CD4-positive, alpha-beta T cell (primary cell): ENCODE results near the gene CNNM3. TPM values are rescaled to one million over a fixed set of nuclear protein-coding genes. Genes with fewer than 3 reads are reported as not detected.

Source experiments
- ATAC-seq: fragments of 200-7000 bp; cut with Tn5 transposase; one replicate; pipeline ENCODE4 v1.10.0; 2022; ENCODE audit warnings: mild to moderate bottlenecking; ENCODE audit not compliant: poor library complexity
- CTCF ChIA-PET: fragments of 350-600 bp; sonication (Branson Sonifier 250); formaldehyde crosslinking; loops from one replicate; lab custom pipeline; 2021; ENCODE audit warnings: antibody characterized with exemption, inconsistent platforms; lab: Charles Lee
- POLR2A ChIA-PET: fragments of 350-600 bp; sonication (Branson Sonifier 250); formaldehyde crosslinking; loops from one replicate; lab custom pipeline; 2021; ENCODE audit warnings: antibody characterized with exemption, inconsistent platforms; lab: Charles Lee
- DNase-seq, 14 experiments: peaks; one replicate each; pipeline ENCODE4 v3.0.0-alpha.2; 2013 to 2020; ENCODE audit warnings: mixed read lengths in 2 of 14
- H3K27ac ChIP-seq, 2 donors: one replicate each; pipeline versions ENCODE4 v1.5.1 to v1.7.0; 2013; ENCODE audit warnings: low read length in 2 of 2, low read depth in 1 of 2, mild to moderate bottlenecking in 1 of 2
- H3K27me3 ChIP-seq, 2 experiments: 1 replicate in 1 of 2; 2 replicates in 1 of 2; pipeline versions ENCODE4 v1.6.1 to v1.7.0; 2013; ENCODE audit warnings: low read length in 2 of 2, control low read depth in 1 of 2, mild to moderate bottlenecking in 1 of 2, moderate library complexity in 1 of 2; ENCODE audit not compliant: insufficient read depth in 2 of 2, control insufficient read depth in 1 of 2
- H3K36me3 ChIP-seq: one replicate; pipeline ENCODE4 v1.6.1; 2013; ENCODE audit warnings: low read length, control low read depth; ENCODE audit not compliant: insufficient read depth
- H3K4me1 ChIP-seq: one replicate; pipeline ENCODE4 v1.6.1; 2013; ENCODE audit warnings: low read length, control low read depth; ENCODE audit not compliant: insufficient read depth
- H3K4me3 ChIP-seq: one replicate; pipeline ENCODE4 v1.5.1; 2013; ENCODE audit warnings: mild to moderate bottlenecking, low read length, moderate library complexity
- H3K9me3 ChIP-seq, 2 experiments: 1 replicate in 1 of 2; 2 replicates in 1 of 2; pipeline versions ENCODE4 v1.6.1 to v1.7.0; 2013; ENCODE audit warnings: low read length in 2 of 2, mild to moderate bottlenecking in 2 of 2, control low read depth in 1 of 2, moderate library complexity in 1 of 2; ENCODE audit not compliant: control insufficient read depth in 1 of 2, insufficient read depth in 1 of 2
- H3K27ac Mint-ChIP-seq: one replicate; pipeline ENCODE4 v1.8.0; 2020; ENCODE audit warnings: mixed read lengths
- H3K27me3 Mint-ChIP-seq: one replicate; pipeline ENCODE4 v1.8.0; 2021; ENCODE audit warnings: mixed read lengths
- H3K36me3 Mint-ChIP-seq: one replicate; pipeline ENCODE4 v1.8.0; 2021; ENCODE audit warnings: low read depth, mixed read lengths
- H3K4me1 Mint-ChIP-seq: one replicate; pipeline ENCODE4 v1.8.0; 2021; ENCODE audit warnings: low read depth, mixed read lengths
- H3K4me3 Mint-ChIP-seq: one replicate; pipeline ENCODE4 v1.8.0; 2020; ENCODE audit warnings: mild to moderate bottlenecking, mixed read lengths
- H3K9me3 Mint-ChIP-seq: one replicate; pipeline ENCODE4 v1.8.0; 2020; ENCODE audit warnings: mixed read lengths
- intact Hi-C, 2 experiments: fragments of 100-400 bp; cut with DNase I in 1 of 2; cut with micrococcal nuclease in 1 of 2; formaldehyde crosslinking; loops; one replicate each; pipeline versions ENCODE4 v1.15.1 to v1.9.0; 2023 to 2025; cut with DNase I, micrococcal nuclease
- polyA plus RNA-seq, 2 donors: library from polyadenylated mRNA; unstranded; fragments of 120-200 nt; gene quantifications; one replicate each; pipeline ENCODE4 v1.2.1, GENCODE V29; 2013
- total RNA-seq, 174 experiments: library from RNA in 2 of 174; stranded (reverse) in 2 of 174; gene quantifications; one replicate each; pipeline ENCODE4 v1.2.3 and lab custom pipeline; 2021 to 2026
- TF ChIP-seq, protein P1 (sequence below): fragments of 200-600 bp; IDR thresholded peaks from one replicate; pipeline ENCODE4 v1.8.0; 2022; ENCODE audit warnings: antibody characterized with exemption, mild to moderate bottlenecking

The CNNM3 gene
- 10 to 100 TPM; 48.7 to 53.5 TPM for total RNA-seq
- 22.7 TPM for polyA plus RNA-seq (2013, experiment 1 of 2)
- polyA plus RNA-seq (2013, experiment 2 of 2) = 31.7 TPM
- 5.6 to 103 (median 41.9) reads per million in 172 experiments for total RNA-seq (lab: John Stamatoyannopoulos, UW)

DNA sequence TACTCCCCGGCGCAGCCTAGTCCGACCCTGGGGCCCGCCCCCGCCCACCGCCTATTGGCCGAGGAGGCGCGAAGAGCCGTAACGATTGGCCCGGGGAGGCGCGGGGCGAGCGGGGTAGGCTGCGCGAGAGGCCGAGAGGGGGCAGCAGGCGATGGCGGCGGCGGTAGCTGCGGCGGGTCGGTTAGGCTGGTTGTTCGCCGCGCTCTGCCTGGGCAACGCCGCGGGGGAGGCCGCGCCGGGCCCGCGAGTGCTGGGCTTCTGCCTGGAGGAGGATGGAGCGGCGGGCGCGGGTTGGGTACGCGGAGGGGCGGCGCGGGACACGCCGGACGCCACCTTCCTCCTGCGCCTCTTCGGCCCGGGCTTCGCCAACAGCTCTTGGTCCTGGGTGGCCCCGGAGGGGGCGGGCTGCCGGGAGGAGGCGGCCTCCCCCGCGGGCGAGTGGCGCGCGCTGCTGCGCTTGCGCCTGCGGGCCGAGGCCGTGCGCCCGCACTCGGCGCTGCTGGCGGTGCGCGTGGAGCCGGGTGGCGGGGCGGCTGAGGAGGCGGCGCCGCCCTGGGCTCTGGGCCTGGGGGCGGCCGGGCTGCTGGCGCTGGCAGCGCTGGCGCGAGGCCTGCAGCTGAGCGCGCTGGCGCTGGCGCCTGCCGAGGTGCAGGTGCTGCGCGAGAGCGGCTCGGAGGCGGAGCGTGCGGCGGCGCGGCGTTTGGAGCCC is at the start of gene CNNM3:
Gene CNNM3, plus strand, starts transcription at position 142 of the 709 bp plus-strand sequence. Its CDS starts 10 bp downstream, at position 152.
- Histone ChIP-seq H3K4me3 (peak within 1 kb of the TSS; percentile 77), H3K27me3 (no peaks in the 10 kb centered on the region), H3K4me1 (peaks cover 49% of the 10 kb centered on the region), H3K27ac (peak within 1 kb of the TSS; percentile 52 to 60), H3K36me3 (peaks cover 9% of the 10 kb centered on the region), H3K9me3 (no peaks in the 10 kb centered on the region)
- H3K9me3 Mint-ChIP-seq = no peaks in the 10 kb centered on the region
- TF ChIP-seq, protein P1, sequence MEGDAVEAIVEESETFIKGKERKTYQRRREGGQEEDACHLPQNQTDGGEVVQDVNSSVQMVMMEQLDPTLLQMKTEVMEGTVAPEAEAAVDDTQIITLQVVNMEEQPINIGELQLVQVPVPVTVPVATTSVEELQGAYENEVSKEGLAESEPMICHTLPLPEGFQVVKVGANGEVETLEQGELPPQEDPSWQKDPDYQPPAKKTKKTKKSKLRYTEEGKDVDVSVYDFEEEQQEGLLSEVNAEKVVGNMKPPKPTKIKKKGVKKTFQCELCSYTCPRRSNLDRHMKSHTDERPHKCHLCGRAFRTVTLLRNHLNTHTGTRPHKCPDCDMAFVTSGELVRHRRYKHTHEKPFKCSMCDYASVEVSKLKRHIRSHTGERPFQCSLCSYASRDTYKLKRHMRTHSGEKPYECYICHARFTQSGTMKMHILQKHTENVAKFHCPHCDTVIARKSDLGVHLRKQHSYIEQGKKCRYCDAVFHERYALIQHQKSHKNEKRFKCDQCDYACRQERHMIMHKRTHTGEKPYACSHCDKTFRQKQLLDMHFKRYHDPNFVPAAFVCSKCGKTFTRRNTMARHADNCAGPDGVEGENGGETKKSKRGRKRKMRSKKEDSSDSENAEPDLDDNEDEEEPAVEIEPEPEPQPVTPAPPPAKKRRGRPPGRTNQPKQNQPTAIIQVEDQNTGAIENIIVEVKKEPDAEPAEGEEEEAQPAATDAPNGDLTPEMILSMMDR = peak; percentile 65
- H3K27ac Mint-ChIP-seq = peak within 1 kb of the TSS; percentile 88
- ATAC-seq = peak; percentile 91
- DNase-seq = peak; percentile 90 to 98 (median 96)
- ChIA-PET POLR2A (interaction anchor here (0.7 to 3.8 kb wide), 23 partner anchors 9 to 670 kb away, joined by 3 to 50 read pairs (median 5); partner anchors contain the start of genes ANKRD39, ARID5A, CNNM4 and KANSL3), CTCF (interaction anchor here (0.6 to 3.2 kb wide), 9 partner anchors 9 to 297 kb away, joined by 3 to 27 read pairs (median 5); partner anchors contain the start of genes ANKRD36 and ANKRD39)
- H3K4me3 Mint-ChIP-seq = peak within 1 kb of the TSS; percentile 94
- intact Hi-C loops = loop anchor here (1.0 to 5.0 kb wide), 8 partner anchors 15 to 279 kb away; partner anchors contain the start of genes ANKRD39 (in 2 of the 2), CNNM4 (in 2 of the 2), ARID5A (in 1 of the 2) and LMAN2L (in 1 of the 2)
- H3K27me3 Mint-ChIP-seq = no peaks in the 10 kb centered on the region
- H3K4me1 Mint-ChIP-seq = peaks cover 62% of the 10 kb centered on the region
- peaks cover 50% of the 10 kb centered on the region for H3K36me3 Mint-ChIP-seq

DNA sequence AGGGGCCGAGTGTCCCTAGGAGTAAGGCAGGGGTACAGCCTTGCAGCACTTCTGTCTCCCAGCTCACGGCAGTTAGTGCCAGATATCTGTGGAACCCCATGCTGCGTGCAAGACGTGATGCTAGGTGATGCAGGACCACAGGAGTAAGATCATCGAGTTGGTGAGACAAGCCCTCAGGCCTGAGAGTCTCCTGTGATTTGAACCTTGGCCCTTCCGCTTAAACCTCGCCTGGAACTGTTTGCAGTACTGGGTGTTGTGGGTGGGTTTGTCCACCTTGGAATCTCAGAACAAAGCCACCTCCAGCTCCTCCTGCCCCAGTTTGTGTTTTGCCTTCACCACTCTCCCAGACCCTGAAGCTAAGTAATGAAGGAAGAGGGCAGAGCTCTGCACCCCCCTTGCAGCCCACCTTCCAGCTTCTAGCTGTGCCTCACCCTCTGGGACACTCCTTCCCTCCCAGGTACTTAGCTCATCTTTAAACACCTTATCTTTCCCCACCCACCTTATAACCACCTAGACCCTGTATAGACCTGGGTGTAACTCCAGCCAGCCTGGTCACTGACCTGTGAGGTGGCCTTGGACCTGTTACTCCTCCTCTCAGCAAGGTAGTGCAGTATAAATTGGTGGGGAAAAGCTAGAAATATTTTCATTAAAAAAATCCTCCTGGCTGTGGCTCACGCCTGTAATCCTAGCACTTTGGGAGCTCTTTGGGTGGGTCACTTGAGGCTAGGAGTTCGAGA is 48.8 kb upstream of the CNNM3 start:
- H3K36me3 ChIP-seq = peaks cover 6% of the 10 kb centered on the region
- Mint-ChIP-seq H3K27ac (no peak overlapping the region), H3K9me3 (no peaks in the 10 kb centered on the region), H3K27me3 (no peaks in the 10 kb centered on the region), H3K4me1 (peaks cover 48% of the 10 kb centered on the region), H3K36me3 (no peaks in the 10 kb centered on the region), H3K4me3 (peak overlapping the region; percentile 25)
- TF ChIP-seq, protein P1 = no peak
- no peaks in the 10 kb centered on the region for H3K9me3 ChIP-seq
- H3K27ac ChIP-seq = no peak overlapping the region
- ATAC-seq (no peak), DNase-seq (no peak)
- peaks cover 45% of the 10 kb centered on the region for H3K4me1 ChIP-seq
- ChIA-PET CTCF (no interaction called here), POLR2A (interaction anchor here (0.8 kb wide), 1 partner anchor 39 kb away, joined by 4 read pairs; no protein-coding TSS in a partner anchor)
- no peak overlapping the region for H3K4me3 ChIP-seq
- intact Hi-C loops = loop anchor here in 1 of 2 experiments (10.0 kb wide), 1 partner anchor 897 kb away; the partner anchor contains the start of genes ACTR1B and C2orf92
- H3K27me3 ChIP-seq = no peaks in the 10 kb centered on the region

DNA sequence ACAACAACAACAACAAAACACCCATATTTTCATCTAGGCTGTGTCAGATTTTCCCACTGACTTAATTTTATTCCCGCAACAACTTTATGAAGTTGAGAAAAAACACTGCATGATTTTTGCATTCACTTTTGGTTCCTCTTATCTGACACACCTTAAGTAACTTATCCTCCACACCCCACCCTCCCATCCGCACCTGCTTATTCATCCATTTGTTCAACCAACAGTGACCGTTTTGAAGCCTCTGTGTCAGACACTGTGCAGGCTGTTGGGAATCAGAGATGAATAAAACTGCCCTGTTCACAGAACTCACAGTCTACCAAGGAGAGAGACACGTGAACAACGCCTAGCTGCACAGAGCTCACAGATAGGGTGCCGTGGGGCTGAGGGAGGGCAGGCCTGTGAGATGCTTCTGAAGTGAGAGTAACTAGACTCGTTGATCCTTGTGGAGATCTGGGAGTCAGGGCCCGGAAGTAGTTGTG is 47.9 kb upstream of the CNNM3 start:
- ChIA-PET CTCF (no interaction called here), POLR2A (no interaction called here)
- no peak overlapping the region for H3K27ac ChIP-seq
- Mint-ChIP-seq H3K4me3 (peak overlapping the region; percentile 20), H3K4me1 (peaks cover 48% of the 10 kb centered on the region), H3K36me3 (no peaks in the 10 kb centered on the region), H3K27ac (no peak overlapping the region), H3K27me3 (no peaks in the 10 kb centered on the region), H3K9me3 (no peaks in the 10 kb centered on the region)
- no peaks in the 10 kb centered on the region for H3K27me3 ChIP-seq
- peaks cover 45% of the 10 kb centered on the region for H3K4me1 ChIP-seq
- H3K9me3 ChIP-seq = no peaks in the 10 kb centered on the region
- intact Hi-C loops = loop anchor here in 1 of 2 experiments (10.0 kb wide), 1 partner anchor 897 kb away; the partner anchor contains the start of genes ACTR1B and C2orf92
- TF ChIP-seq, protein P1 = no peak
- no peak for DNase-seq
- no peak overlapping the region for H3K4me3 ChIP-seq
- peaks cover 6% of the 10 kb centered on the region for H3K36me3 ChIP-seq
- ATAC-seq = no peak
